Parathyroid adenoma (tissue), 2 donors: Measurements from ENCODE around the gene SHANK1.

Source experiments
- H2AFZ ChIP-seq: fragments of 300-600 bp; sonication (generic); one replicate; pipeline ENCODE4 v1.7.0; 2017; ENCODE audit warnings: antibody characterized with exemption, mild to moderate bottlenecking
- H3K27ac ChIP-seq: fragments of 300-600 bp; sonication (generic); one replicate; pipeline ENCODE4 v1.7.0; 2017
- H3K27me3 ChIP-seq: fragments of 300-600 bp; sonication (generic); one replicate; pipeline ENCODE4 v1.7.0; 2017; ENCODE audit warnings: low read length; ENCODE audit not compliant: control insufficient read depth, insufficient read depth
- H3K36me3 ChIP-seq: fragments of 300-600 bp; sonication (generic); one replicate; pipeline ENCODE4 v1.7.0; 2017; ENCODE audit warnings: low read length; ENCODE audit not compliant: control insufficient read depth, insufficient read depth
- H3K4me1 ChIP-seq: fragments of 300-600 bp; sonication (generic); one replicate; pipeline ENCODE4 v1.7.0; 2017; ENCODE audit warnings: control low read depth
- H3K4me2 ChIP-seq: fragments of 300-600 bp; sonication (generic); one replicate; pipeline ENCODE4 v1.7.0; 2017; ENCODE audit warnings: low read length
- H3K4me3 ChIP-seq: fragments of 300-600 bp; sonication (generic); one replicate; pipeline ENCODE4 v1.7.0; 2017; ENCODE audit warnings: low read depth, low read length
- H3K79me2 ChIP-seq: fragments of 300-600 bp; sonication (generic); one replicate; pipeline ENCODE4 v1.7.0; 2017; ENCODE audit warnings: control low read depth
- H3K9ac ChIP-seq: fragments of 300-600 bp; sonication (generic); one replicate; pipeline ENCODE4 v1.7.0; 2017; ENCODE audit warnings: mild to moderate bottlenecking
- H3K9me3 ChIP-seq: fragments of 300-600 bp; sonication (generic); one replicate; pipeline ENCODE4 v1.7.0; 2017; ENCODE audit warnings: low read length; ENCODE audit not compliant: control insufficient read depth
- CTCF ChIP-seq: fragments of 300-600 bp; sonication (generic); IDR thresholded peaks from one replicate; pipeline ENCODE4 v1.7.0; 2017; ENCODE audit warnings: antibody characterized with exemption, mild to moderate bottlenecking
- donor health status: primary hyperparathyroidism.

SHANK1 gene

GRCh38 chr19:50708179-50708879 is 11.3 kb downstream of the SHANK1 start:
- no peak overlapping the region for H3K9ac ChIP-seq
- TF ChIP-seq CTCF: no peak
- H3K4me2 ChIP-seq: no peak overlapping the region
- no peak overlapping the region for H2AFZ ChIP-seq
- no peak overlapping the region for H3K27ac ChIP-seq
- H3K79me2 ChIP-seq: no peaks in the 10 kb centered on the region
- H3K27me3 ChIP-seq: no peaks in the 10 kb centered on the region
- no peaks in the 10 kb centered on the region for H3K36me3 ChIP-seq
- H3K4me3 ChIP-seq: no peak overlapping the region
- no peaks in the 10 kb centered on the region for H3K9me3 ChIP-seq
- H3K4me1 ChIP-seq: no peaks in the 10 kb centered on the region

- no peak overlapping the region for H3K27ac ChIP-seq
- H3K36me3 ChIP-seq: no peaks in the 10 kb centered on the region
- no peak overlapping the region for H3K9ac ChIP-seq
- H3K79me2 ChIP-seq: no peaks in the 10 kb centered on the region
- H3K4me1 ChIP-seq: no peaks in the 10 kb centered on the region
- H2AFZ ChIP-seq: no peak overlapping the region
- no peak overlapping the region for H3K4me3 ChIP-seq
- no peaks in the 10 kb centered on the region for H3K27me3 ChIP-seq
- TF ChIP-seq CTCF: no peak
- no peaks in the 10 kb centered on the region for H3K9me3 ChIP-seq
- no peak overlapping the region for H3K4me2 ChIP-seq
Observed at GRCh38 chr19:50706387-50706786, 13.2 kb downstream of the SHANK1 start.

- no peak overlapping the region for H3K9ac ChIP-seq
- H3K36me3 ChIP-seq: no peaks in the 10 kb centered on the region
- no peak overlapping the region for H3K4me2 ChIP-seq
- no peaks in the 10 kb centered on the region for H3K4me1 ChIP-seq
- no peak overlapping the region for H2AFZ ChIP-seq
- no peak overlapping the region for H3K4me3 ChIP-seq
- no peaks in the 10 kb centered on the region for H3K27me3 ChIP-seq
- no peaks in the 10 kb centered on the region for H3K9me3 ChIP-seq
- peak; percentile 84 for TF ChIP-seq CTCF
- H3K79me2 ChIP-seq: no peaks in the 10 kb centered on the region
- H3K27ac ChIP-seq: no peak overlapping the region
Observed at GRCh38 chr19:50705422-50706019, 14.1 kb downstream of the SHANK1 start.

- Histone ChIP-seq H3K27ac (no peak overlapping the region), H3K9me3 (no peaks in the 10 kb centered on the region), H3K9ac (no peak overlapping the region), H3K4me3 (no peak overlapping the region), H3K36me3 (no peaks in the 10 kb centered on the region), H3K79me2 (no peaks in the 10 kb centered on the region), H2AFZ (no peak overlapping the region), H3K27me3 (no peaks in the 10 kb centered on the region), H3K4me1 (no peaks in the 10 kb centered on the region), H3K4me2 (no peak overlapping the region)
- peak; percentile 11 for TF ChIP-seq CTCF
Observed at GRCh38 chr19:50703915-50704796, 15.4 kb downstream of the SHANK1 start.
